SK-N-SH (cell line): ENCODE data around the gene HCST. TPM values are rescaled to one million over a fixed set of nuclear protein-coding genes. Genes with fewer than 3 reads are reported as not detected.

ENCODE experiments used
- CTCF ChIA-PET: fragments of 300-600, 350-600 bp; formaldehyde crosslinking; extraction: SDS; loops from one replicate; lab custom pipeline; 2021; lab: Yijun Ruan, JAX
- POLR2A ChIA-PET: fragments of 350-600 bp; sonication (Branson Sonifier 250); formaldehyde crosslinking; extraction: SDS; loops from one replicate; lab custom pipeline; 2020; ENCODE audit warnings: antibody characterized with exemption, inconsistent platforms; lab: Yijun Ruan, JAX
- DNase-seq: peaks from one replicate; pipeline ENCODE4 v3.0.0; 2012
- H2AFZ ChIP-seq: fragments of 200-600 bp; sonication (generic); 2 replicates; pipeline ENCODE4 v1.8.1; 2016; ENCODE audit warnings: antibody characterized with exemption, mild to moderate bottlenecking, low read depth
- H3F3A ChIP-seq: fragments of 200-600 bp; sonication (generic); replicated peaks from 2 replicates; pipeline ENCODE3; 2016; ENCODE audit warnings: antibody characterized with exemption, mild to moderate bottlenecking; ENCODE audit not compliant: insufficient read depth
- H3K27ac ChIP-seq, 2 experiments: fragments of 200-500 bp in 1 of 2; fragments of 200-600 bp in 1 of 2; sonication (Bioruptor generic) in 1 of 2; sonication (generic), shearing (Covaris generic) in 1 of 2; 2 replicates each; pipeline versions ENCODE4 v1.5.1 to v1.6.1; 2014 to 2016; ENCODE audit warnings: low read depth in 2 of 2, inconsistent platforms in 1 of 2, low read length in 1 of 2, mild to moderate bottlenecking in 1 of 2, mixed read lengths in 1 of 2
- H3K27me3 ChIP-seq: fragments of 200-600 bp; sonication (generic), shearing (Covaris generic); 2 replicates; pipeline ENCODE4 v1.6.1; 2016; ENCODE audit warnings: mixed run types; ENCODE audit not compliant: insufficient read depth
- H3K36me3 ChIP-seq, 2 experiments: fragments of 200-500 bp in 1 of 2; fragments of 200-600 bp in 1 of 2; sonication (Bioruptor generic) in 1 of 2; sonication (generic) in 1 of 2; replicated peaks in 1 of 2; 2 replicates each; pipeline versions ENCODE3 to v1.5.1; 2014 to 2016; ENCODE audit warnings: low read length in 1 of 2, mild to moderate bottlenecking in 1 of 2; ENCODE audit not compliant: insufficient read depth in 2 of 2, control insufficient read depth in 1 of 2
- H3K4me1 ChIP-seq, 2 experiments: fragments of 200-500 bp in 1 of 2; fragments of 200-600 bp in 1 of 2; sonication (Bioruptor generic) in 1 of 2; sonication (generic), shearing (Covaris generic) in 1 of 2; 2 replicates each; pipeline versions ENCODE4 v1.5.1 to v1.6.1; 2014 to 2016; ENCODE audit warnings: low read depth in 1 of 2, low read length in 1 of 2, mixed run types in 1 of 2; ENCODE audit not compliant: insufficient read depth in 2 of 2, control insufficient read depth in 1 of 2
- H3K4me2 ChIP-seq: fragments of 200-600 bp; sonication (generic), shearing (Covaris generic); 2 replicates; pipeline ENCODE4 v1.6.1; 2017; ENCODE audit warnings: mixed run types
- H3K4me3 ChIP-seq, 2 experiments: fragments of 200-500 bp in 1 of 2; fragments of 200-600 bp in 1 of 2; sonication (Bioruptor generic) in 1 of 2; sonication (generic), shearing (Covaris generic) in 1 of 2; 2 replicates each; pipeline versions ENCODE4 v1.5.1 to v1.8.1; 2014 to 2016; ENCODE audit warnings: low read depth in 2 of 2, inconsistent platforms in 1 of 2, low read length in 1 of 2, mild to moderate bottlenecking in 1 of 2, mixed read lengths in 1 of 2, moderate library complexity in 1 of 2
- H3K79me2 ChIP-seq: fragments of 200-600 bp; sonication (generic); 2 replicates; pipeline ENCODE4 v1.8.1; 2017; ENCODE audit warnings: mild to moderate bottlenecking; ENCODE audit not compliant: insufficient read depth
- H3K9ac ChIP-seq: fragments of 200-600 bp; sonication (generic); 2 replicates; pipeline ENCODE4 v1.6.1; 2017; ENCODE audit warnings: mixed run types
- H3K9me2 ChIP-seq: fragments of 200-600 bp; sonication (generic); 2 replicates; pipeline ENCODE4 v1.6.1; 2017; ENCODE audit warnings: mixed run types
- H3K9me3 ChIP-seq: fragments of 200-600 bp; sonication (generic); 2 replicates; pipeline ENCODE4 v1.6.1; 2017; ENCODE audit warnings: mixed run types, mild to moderate bottlenecking, moderate library complexity
- H4K20me1 ChIP-seq: fragments of 200-600 bp; sonication (generic); 2 replicates; pipeline ENCODE4 v1.6.1; 2017; ENCODE audit warnings: mild to moderate bottlenecking, mixed run types; ENCODE audit not compliant: insufficient read depth
- EP300 ChIP-seq, 2 experiments: IDR thresholded peaks; 2 replicates each; pipeline versions ENCODE4 v1.4.0 to v1.6.1; 2012; ENCODE audit warnings: borderline replicate concordance in 1 of 2, low read depth in 1 of 2, low read length in 1 of 2
- FOSL2 ChIP-seq: IDR thresholded peaks from 2 replicates; pipeline ENCODE4 v1.4.0; 2012; ENCODE audit warnings: low read depth, mild to moderate bottlenecking, moderate library complexity, borderline replicate concordance
- FOXM1 ChIP-seq: IDR thresholded peaks from 2 replicates; pipeline ENCODE4 v1.4.0; 2012; ENCODE audit warnings: low read depth, mild to moderate bottlenecking
- GABPA ChIP-seq: IDR thresholded peaks from 2 replicates; pipeline ENCODE4 v1.4.0; 2012; ENCODE audit warnings: low read depth, mild to moderate bottlenecking
- GATA2 ChIP-seq: sonication (generic); formaldehyde crosslinking; IDR thresholded peaks from 2 replicates; pipeline ENCODE4 v1.5.0; 2020; ENCODE audit warnings: mild to moderate bottlenecking, missing genetic modification reagents
- JUND ChIP-seq: IDR thresholded peaks from 2 replicates; pipeline ENCODE4 v1.4.0; 2012
- MAX ChIP-seq: IDR thresholded peaks from 2 replicates; pipeline ENCODE4 v1.4.0; 2012; ENCODE audit warnings: low read depth
- MEF2A ChIP-seq: IDR thresholded peaks from 2 replicates; pipeline ENCODE4 v1.4.0; 2012; ENCODE audit warnings: low read depth, borderline replicate concordance
- MXI1 ChIP-seq: IDR thresholded peaks from 2 replicates; pipeline ENCODE4 v1.6.1; 2012; ENCODE audit warnings: mild to moderate bottlenecking, low read depth, low read length, improper control_type of control experiment
- NFIC ChIP-seq: IDR thresholded peaks from 2 replicates; pipeline ENCODE4 v1.4.0; 2012; ENCODE audit warnings: borderline replicate concordance
- NRF1 ChIP-seq: IDR thresholded peaks from 2 replicates; pipeline ENCODE4 v1.6.1; 2012; ENCODE audit warnings: low read depth, mild to moderate bottlenecking, low read length
- PBX3 ChIP-seq: IDR thresholded peaks from 2 replicates; pipeline ENCODE4; 2012
- RAD21 ChIP-seq: IDR thresholded peaks from 2 replicates; pipeline ENCODE4 v1.6.1; 2012; ENCODE audit warnings: mild to moderate bottlenecking, low read length
- RCOR1 ChIP-seq: fragments of 150-350 bp; IDR thresholded peaks from 2 replicates; pipeline ENCODE4 v1.6.1; 2017; ENCODE audit warnings: antibody characterized with exemption, low read length
- REST ChIP-seq: IDR thresholded peaks from 2 replicates; pipeline ENCODE4 v1.6.1; 2012; ENCODE audit warnings: mild to moderate bottlenecking, low read depth, low read length, moderate library complexity
- RXRA ChIP-seq: IDR thresholded peaks from 2 replicates; pipeline ENCODE4 v1.4.0; 2012; ENCODE audit warnings: low read depth, mild to moderate bottlenecking, borderline replicate concordance
- SIN3A ChIP-seq: IDR thresholded peaks from 2 replicates; pipeline ENCODE4 v1.6.1; 2012; ENCODE audit warnings: low read depth, mild to moderate bottlenecking, low read length, moderate library complexity, borderline replicate concordance
- TAF1 ChIP-seq: IDR thresholded peaks from 2 replicates; pipeline ENCODE4 v1.6.1; 2012; ENCODE audit warnings: low read depth, mild to moderate bottlenecking, low read length, moderate library complexity, borderline replicate concordance
- TCF12 ChIP-seq: IDR thresholded peaks from 2 replicates; pipeline ENCODE4 v1.4.0; 2012
- TEAD4 ChIP-seq: IDR thresholded peaks from 2 replicates; pipeline ENCODE4 v1.4.0; 2012; ENCODE audit warnings: mild to moderate bottlenecking, borderline replicate concordance; ENCODE audit not compliant: insufficient read depth
- USF1 ChIP-seq: IDR thresholded peaks from 2 replicates; pipeline ENCODE4 v1.4.0; 2012; ENCODE audit warnings: low read depth, borderline replicate concordance
- USF2 ChIP-seq: fragments of 150-350 bp; IDR thresholded peaks from 2 replicates; pipeline ENCODE4 v1.6.1; 2017; ENCODE audit warnings: antibody characterized with exemption, low read length, low read depth, borderline replicate concordance
- WGBS: methylation state at CpG from one replicate; pipeline ENCODE4 v1.1.6; 2017; ENCODE audit warnings: low lambda C conversion rate; 5-methylcytosine and 5-hydroxymethylcytosine counted together
- polyA plus RNA-seq, 3 experiments: library from polyadenylated mRNA; depleted of rRNA; stranded (reverse); fragments of >200 nt; gene quantifications; 2 replicates each; pipeline ENCODE4 v1.2.3, GENCODE V29; 2012

HCST gene
- polyA plus RNA-seq, 1 of the 3 experiments (the other 2 are of a cell fraction), result 0.59 TPM

GRCh38 chr19:35936738-35937268 is 34.5 kb downstream of the HCST start (continued):
- TF ChIP-seq NFIC, result no peak
- TF ChIP-seq TAF1, result no peak
- no peak for TF ChIP-seq MXI1
- TF ChIP-seq RCOR1, result no peak
- no peak for TF ChIP-seq JUND
- no peak for TF ChIP-seq GATA2 (CRISPR knock-in tag)
- TF ChIP-seq, all 33 proteins: peak for 0

- no peak overlapping the region for H3K27ac ChIP-seq
- H3K4me3 ChIP-seq, result peak overlapping the region; percentile 68 to 100
- H3K9me2 ChIP-seq, result no peaks in the 10 kb centered on the region
- peak overlapping the region; percentile 100 for H3K4me2 ChIP-seq
- ChIA-PET CTCF (interaction anchor here (0.6 to 1.0 kb wide), 5 partner anchors 9 to 77 kb away, joined by 3 read pairs; partner anchors contain the start of gene ALKBH6), POLR2A (no interaction called here)
- H3K4me1 ChIP-seq, result peaks cover 0 to 22% of the 10 kb centered on the region in 2 experiments; a peak in 1 of 4 replicates
- no peak for DNase-seq
- 63% methylated on average over 13 of the region's 14 CpGs for WGBS
- peaks cover 0 to 5% of the 10 kb centered on the region in 2 experiments for H3K36me3 ChIP-seq
- H3K9me3 ChIP-seq, result no peaks in the 10 kb centered on the region
- H3K9ac ChIP-seq, result no peak overlapping the region
- H4K20me1 ChIP-seq, result 0 out of 2 replicates have a peak, but pooled peaks cover 3% of the 10 kb centered on the region
- no peaks in the 10 kb centered on the region for H3K27me3 ChIP-seq
- no peak for TF ChIP-seq FOSL2
- no peak for TF ChIP-seq GABPA
- no peak for TF ChIP-seq RAD21
- no peak for TF ChIP-seq USF2
- TF ChIP-seq NRF1, result no peak
- no peak for TF ChIP-seq TAF1
- no peak for TF ChIP-seq MAX
- TF ChIP-seq NFIC, result no peak
- TF ChIP-seq TCF12, result no peak
- TF ChIP-seq EP300 (IDR thresholded peaks at IDR 0.05; ENCODE audit: borderline replicate concordance in 1 of 2, low read depth in 1 of 2, low read length in 1 of 2), result no peak
- no peak for TF ChIP-seq FOXM1
- TF ChIP-seq RCOR1, result no peak
- TF ChIP-seq RXRA, result no peak
- no peak for TF ChIP-seq USF1
- no peak for TF ChIP-seq MEF2A
- no peak for TF ChIP-seq PBX3
- no peak for TF ChIP-seq SIN3A
- TF ChIP-seq REST, result no peak
- no peak for TF ChIP-seq TEAD4
- no peak for TF ChIP-seq JUND
- H3K79me2 ChIP-seq, result no peaks in the 10 kb centered on the region; the same call in 1 of the 2 replicates
- H3F3A ChIP-seq, result no peaks in the 10 kb centered on the region
- H2AFZ ChIP-seq, result no peak overlapping the region
Measured at GRCh38 chr19:35937345-35938281, 35.3 kb downstream of the HCST start.
